HG03045 (cell line): ENCODE data around the gene BTG3.

Experiments used
- ATAC-seq: cut with Tn5 transposase; IDR thresholded peaks from one replicate; pipeline ENCODE4 v1.9.1; 2021; ENCODE audit warnings: mild to moderate bottlenecking, moderate library complexity; ENCODE audit not compliant: unreplicated experiment

The BTG3 gene, protein sequence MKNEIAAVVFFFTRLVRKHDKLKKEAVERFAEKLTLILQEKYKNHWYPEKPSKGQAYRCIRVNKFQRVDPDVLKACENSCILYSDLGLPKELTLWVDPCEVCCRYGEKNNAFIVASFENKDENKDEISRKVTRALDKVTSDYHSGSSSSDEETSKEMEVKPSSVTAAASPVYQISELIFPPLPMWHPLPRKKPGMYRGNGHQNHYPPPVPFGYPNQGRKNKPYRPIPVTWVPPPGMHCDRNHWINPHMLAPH

DNA sequence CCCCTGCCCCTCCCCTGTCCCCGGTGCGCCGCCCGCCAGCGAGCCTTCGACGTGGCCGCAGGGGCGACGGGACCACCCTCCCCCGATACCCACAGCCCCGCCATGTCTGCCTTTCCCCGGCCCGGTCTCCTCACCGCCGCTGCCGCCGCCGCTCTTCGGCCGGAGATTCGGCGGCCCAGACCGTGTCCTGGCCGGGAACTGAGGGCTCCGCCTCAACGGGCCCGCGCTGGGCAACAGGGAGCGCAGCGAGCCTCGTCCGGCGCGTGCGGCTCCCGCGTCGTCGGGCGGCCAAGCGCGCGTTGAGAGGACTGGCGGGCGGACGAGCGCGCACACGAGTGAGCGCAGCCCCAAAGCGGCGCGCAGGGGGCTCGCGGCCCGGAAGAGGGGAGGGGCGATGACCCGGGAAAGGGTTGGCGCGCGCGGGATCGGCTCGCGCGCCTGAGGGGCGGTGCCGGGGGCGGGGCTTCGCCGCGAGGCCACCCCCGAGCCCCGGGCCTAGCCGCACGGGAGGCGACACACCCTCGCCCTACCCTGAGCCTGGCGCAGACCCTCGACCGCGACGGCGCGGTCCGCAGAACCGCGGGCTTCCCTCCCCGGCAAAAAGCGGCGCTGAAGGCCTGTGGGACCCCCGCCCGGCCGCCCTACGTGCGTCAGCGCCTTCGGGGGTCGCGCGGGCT is at the start of gene BTG3:
Gene BTG3 (minus strand): TSS at position 337 of the 677 bp plus-strand sequence. CDS start 3,757 bp downstream, outside the sequence.
- peak; percentile 86 for ATAC-seq

DNA sequence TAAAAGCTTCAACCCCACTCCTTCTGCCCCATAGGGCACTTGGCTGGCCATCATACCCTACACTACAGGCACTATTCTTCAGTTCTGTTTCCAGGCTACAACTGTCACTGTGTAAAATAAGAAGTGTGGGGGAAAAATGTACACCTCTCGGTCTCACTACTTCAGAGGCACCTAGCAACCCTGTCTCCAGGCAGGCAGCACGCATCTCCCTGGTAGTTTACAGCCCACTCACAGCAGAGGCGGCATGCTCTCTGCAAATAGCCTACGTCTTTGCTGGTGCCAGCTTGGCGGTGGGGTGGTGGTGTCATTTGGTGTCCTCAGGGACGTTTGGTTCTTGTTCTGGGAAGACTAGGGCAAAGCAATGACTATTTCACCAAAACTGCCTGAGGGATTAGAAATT is 48.2 kb upstream of the BTG3 start:
- ATAC-seq: no peak

DNA sequence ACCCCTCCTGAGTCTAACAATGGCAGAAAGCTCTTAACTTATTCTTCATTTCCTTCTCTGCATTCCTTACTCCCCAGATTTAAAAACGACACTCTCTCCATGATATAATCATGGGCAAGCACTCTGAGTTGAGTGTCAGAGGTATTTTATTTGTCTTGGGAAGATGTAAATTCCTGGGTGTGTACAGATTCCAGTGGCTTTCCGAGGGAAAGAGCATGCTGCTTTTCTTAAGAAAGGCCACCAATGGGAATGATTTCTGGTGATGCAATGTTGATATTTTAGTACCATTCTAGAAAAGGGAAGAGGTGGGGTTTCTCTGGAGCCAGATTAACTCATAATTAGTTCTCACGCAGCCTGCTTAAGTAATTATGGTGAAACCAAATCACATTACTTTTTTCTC is 47.8 kb upstream of the BTG3 start:
- no peak for ATAC-seq

DNA sequence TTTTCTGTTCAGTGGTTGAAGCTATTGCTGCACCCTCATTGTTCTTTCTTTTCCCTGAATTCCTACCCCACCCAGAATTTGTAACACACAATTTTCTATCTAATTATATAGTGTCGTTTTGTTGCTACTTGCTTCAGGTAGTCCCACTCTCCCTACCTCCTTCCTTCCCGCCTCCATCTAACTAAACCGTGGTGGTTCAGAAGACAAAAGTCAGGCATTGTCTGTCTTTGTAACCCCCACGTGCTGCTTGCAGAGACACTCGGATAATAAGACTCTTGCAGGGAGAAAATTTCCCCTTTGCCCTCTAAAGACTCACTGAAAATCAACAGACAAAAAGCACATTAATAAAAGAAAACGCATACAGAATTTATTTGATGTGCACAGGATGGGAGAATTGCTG is 46.2 kb upstream of the BTG3 start:
- no peak for ATAC-seq

DNA sequence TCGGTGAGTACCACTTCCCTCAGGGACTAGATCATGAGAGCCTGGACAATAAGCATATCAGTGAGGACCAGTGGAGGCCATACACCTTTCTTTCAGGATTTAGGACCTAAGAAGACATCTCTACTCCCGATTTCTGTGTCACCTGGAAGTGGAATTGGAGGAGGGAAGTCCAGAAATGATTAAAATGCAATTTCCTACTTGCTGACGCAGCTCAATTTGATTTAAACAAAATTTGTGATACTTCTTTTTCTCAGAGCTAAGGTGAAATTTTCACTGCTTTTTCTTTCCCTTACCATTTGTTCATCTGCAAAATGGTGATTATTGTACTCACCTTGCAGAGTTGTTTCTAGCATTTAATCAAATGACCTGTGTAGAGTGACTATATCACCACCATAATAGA is 38.8 kb upstream of the BTG3 start:
- ATAC-seq: no peak

DNA sequence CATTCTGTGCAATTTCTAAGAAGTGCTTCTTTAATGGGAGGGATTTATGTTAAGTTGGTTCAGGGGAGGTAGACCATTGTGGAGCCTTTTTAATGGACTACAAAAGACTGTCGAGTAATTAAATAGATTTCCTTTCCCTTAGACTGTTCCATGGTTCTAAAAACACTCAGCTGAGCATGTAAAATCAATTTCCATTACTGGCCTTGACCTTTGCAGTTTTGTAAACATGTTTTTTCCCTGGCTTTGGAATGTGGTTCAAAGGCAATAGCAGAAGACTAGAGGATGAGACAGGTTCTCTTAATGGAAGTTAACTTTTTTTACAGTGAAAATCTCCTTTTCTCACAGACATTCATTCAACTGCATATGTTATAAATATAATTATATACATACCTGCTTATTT is 37.6 kb upstream of the BTG3 start:
- ATAC-seq: no peak

DNA sequence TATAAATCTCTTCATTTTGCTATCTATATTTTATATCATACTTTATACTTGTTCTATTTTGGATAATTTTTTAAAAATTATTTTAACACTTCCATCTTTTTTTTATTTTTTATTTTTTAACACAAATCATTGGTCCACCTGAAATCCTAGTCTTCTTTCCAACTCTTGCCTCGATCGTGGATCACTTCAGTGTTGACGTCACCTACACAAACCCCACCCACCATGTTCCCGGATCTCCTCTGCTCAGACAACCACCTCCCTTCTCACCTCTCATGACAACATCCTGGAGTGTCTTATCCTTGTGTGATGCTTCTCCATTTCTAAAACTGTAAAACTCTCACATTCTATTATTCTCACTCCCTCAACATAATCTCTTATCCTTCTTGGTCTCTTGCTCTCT is 34.1 kb upstream of the BTG3 start:
- ATAC-seq: no peak

DNA sequence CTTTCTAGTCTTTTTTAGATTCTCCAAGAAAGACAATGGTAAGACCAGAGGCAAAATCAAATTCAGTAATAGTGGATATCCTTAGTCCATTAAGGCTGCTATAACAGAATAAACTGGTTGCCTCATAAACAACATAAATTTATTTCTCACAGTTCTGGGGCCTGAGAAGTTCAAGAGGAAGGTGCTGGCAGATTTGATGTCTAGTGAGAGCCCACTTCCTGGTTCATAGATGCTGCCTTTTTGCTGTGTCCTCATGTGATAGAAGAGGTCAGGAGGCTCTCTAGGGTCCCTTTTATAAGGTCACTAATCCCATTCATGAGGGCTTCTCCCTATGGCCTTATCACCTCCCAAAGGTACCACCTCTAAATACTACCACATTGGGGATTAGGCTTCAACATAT is 31.5 kb upstream of the BTG3 start:
- no peak for ATAC-seq

DNA sequence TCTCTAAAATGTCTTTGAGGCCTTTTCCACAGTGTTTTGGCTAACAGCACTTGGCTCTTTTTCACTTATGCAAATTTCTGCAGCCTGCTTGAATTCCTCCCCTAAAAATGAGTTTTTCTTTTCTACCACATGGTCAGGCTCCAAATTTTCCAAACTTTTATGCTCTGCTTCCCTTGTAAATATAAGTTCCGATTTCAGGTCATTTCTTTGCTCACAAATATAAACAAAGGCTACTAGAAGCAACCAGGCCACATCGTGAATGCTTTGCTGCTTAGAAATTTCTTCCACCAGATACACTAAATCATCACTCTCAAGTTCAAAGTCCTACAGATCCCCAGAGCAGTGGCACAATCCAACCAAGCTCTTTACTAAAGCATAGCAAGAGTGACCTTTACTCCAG is 28.1 kb upstream of the BTG3 start:
- no peak for ATAC-seq

DNA sequence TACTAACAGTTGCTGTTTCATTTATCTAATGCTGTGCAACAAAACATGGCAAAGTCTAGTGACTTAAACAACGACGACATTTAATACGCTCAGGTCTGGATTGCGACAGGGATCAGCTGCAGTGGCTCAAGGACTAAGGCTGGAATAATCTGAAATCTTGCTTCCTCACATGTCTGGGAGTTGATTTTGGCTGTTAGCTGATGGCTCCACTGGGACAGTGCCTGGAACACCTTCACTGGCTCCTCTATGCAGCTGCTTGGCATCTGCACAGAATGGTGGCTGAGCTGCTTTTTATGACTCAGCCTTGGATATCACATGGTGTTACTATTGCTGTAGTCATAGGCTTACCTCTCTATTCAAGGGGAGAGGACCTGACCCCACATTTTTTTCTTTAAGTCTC is 24.0 kb upstream of the BTG3 start:
- no peak for ATAC-seq

DNA sequence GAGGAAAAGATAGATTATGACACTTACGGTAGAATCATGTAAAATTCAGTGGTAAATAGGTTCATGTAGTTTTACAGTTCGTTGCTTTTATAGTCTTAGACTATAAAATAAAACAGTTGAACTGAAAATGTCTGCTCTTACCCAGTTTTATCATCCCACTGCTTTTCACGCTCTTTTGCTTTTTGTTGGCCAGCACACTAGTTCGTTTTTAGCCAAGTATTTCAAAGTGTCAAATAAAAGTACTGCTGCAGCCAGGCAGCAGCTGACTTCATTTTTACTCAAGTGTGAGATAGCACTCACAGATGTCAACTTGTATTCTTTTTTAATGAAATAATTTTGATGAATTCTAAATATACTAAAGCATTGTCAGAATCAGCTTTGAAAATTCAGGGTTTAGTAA is 18.5 kb upstream of the BTG3 start:
- no peak for ATAC-seq

DNA sequence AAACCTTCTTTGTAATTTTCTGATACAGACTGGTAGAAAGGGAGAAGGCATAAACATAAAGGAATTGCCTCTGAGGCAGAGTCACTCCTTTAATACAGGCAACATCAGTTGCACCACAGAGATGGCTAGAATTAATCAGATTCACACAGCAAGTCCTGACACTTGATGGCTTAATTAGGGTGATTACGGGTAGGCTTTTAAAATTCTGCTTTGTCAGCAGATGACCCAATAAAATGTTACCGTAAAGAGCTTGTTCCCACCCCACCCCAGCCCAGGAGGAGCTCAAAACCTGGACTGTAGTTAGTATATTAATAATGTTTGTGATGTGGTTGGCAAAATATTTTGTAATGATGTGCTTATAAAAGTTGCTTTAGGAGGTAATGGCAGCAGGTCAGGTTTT is 9.3 kb upstream of the BTG3 start:
- no peak for ATAC-seq

DNA sequence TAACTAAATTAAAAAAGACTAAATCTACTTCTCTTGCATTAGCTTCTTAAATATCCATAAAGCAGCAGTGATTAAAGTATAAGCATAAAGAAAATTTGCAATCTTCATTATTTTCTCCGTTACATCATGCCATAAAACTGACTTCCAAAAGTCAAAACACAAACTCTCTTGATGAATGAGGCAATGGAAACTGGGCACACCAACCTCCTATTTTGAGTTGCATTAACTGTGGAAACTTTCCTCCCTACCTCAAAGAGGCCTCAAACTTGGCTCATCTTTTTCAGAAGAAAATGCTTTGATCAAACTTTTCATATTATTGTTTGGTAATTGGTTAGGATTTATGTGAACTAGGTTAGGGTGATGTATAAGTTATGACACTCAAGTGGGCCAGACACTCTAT is 4.1 kb upstream of the BTG3 start:
- ATAC-seq: no peak

DNA sequence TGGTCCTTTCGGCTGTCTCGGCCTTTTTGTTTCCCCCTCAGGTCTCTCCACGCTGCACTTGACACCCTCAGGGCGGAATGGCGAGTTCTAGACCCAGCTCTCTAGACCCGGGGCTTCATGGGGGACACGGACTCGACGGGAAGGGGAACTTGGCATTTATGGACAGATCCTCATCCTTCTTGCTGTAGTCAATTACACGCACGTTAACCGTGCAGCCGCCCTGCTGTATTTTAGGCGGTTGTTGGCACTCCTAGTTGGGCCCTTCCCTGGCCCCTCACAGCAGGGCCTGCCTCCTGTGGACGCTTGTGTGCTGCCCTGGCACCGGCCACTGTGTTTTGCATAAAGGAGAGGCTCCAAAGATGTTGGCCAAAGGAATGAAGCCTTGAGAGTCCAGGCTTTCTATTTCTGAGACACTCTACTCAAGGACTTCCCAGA is 558 bp upstream of the BTG3 start:
- no peak for ATAC-seq

DNA sequence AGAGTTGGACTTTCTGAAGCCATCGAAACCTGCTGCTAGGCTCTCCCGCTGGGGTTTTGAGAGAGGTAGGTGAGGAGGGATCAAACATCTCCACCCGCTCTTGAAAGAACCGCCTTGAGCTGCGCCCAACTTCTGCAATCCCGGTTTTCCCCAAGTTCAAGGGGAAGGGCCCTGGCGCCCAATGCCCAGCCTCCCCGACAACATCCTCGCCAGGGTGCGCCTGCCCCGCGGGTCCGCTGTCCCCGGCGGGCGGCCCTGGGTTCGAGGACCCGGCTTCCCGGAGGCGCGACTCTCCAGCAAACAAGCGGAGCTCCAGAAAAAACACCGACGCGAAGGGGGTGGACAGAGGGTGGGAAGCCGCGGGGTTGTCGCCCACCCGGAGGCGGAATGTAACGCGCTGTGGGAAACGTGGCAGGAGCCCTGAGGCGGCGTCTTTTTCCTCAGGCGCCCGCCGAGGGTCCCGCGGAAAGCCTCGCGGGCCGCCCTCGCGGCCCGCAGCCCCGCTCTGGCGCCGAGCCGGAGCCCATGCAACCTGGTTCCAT is 607 bp downstream of the BTG3 start:
- peak; percentile 13 for ATAC-seq

DNA sequence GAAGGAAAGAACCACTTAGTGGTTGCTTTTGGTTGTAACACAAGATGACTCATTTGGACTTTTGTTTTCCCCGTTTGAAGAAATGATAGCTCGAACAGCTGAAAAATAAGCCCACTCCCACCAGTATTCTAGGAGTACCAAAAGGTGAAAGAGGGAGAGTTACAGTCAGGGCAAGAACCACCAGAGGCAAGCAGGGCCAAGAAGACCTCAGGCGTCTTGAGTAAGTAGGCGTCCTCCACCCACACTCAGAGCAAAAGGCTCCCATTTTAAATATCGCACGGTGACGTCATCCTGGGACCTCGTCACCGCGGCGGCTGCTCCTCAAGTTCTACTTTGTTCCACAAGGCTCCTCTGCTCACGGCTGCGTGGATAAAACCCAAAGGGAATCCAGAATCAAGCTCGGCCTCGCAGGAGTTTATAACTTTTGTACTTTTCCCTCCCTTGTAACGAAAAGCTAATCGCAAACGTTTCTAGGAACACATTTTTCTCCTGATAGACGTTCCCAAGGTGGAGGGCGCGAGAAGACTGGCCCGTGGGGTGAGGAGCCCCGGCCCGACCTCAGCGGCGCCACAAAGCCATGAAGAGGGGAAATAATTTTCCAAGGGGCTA is 1.2 kb downstream of the BTG3 start:
- peak; percentile 68 for ATAC-seq

DNA sequence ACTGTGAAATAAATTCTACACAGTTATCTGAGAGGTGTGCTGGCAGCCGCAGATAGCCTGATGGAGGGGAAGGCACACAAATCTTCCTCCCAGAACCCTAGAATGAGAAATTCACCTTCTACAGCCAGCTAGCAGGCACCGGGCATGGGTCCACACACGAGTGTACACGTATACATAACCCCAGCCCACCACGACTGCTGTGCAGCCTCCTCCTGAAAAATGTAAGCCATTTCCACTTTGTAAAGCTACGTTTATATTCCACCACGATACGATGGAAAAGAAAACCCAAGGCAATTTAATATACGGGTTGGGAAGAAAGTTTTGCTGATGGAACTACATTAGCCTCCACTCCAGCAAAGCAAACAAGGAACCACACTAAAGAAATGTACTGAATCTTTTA is 1.8 kb downstream of the BTG3 start:
- ATAC-seq: no peak

DNA sequence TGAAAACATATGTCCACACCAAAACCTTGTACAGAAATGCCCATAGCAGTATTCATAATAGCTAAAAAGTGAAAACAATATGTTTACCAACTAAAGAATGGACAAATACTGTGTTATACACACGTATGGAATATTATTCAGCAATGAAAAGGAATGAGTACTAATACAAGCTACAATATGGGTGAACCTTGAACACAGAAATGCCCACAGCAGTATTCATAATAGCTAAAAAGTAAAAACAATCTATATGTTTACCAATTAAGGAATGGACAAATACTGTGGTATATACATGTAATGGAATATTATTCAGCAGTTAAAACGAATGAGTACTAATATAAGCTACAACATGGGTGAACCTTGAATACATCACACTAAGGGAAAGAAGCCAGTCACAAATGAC is 3.0 kb downstream of the BTG3 start:
- no peak for ATAC-seq

DNA sequence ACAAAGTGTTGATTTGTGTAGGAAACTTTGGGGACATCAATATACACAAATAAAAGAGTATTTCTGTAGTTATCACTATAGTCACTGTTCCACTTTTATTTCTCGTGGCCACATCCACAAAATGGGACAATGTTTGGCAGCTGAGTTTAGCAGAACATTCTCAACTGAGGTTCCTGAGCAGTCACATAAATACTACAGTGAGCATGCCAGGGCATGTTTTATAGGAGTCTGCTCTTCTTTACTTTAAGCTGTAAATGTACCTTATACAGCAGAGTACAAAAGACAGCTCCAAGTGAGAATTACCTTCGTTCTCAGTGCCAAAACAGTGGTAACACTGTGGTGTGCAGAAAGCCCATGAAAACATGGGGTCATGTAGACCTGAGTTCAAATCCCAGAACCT is 5.0 kb downstream of the BTG3 start:
- no peak for ATAC-seq

DNA sequence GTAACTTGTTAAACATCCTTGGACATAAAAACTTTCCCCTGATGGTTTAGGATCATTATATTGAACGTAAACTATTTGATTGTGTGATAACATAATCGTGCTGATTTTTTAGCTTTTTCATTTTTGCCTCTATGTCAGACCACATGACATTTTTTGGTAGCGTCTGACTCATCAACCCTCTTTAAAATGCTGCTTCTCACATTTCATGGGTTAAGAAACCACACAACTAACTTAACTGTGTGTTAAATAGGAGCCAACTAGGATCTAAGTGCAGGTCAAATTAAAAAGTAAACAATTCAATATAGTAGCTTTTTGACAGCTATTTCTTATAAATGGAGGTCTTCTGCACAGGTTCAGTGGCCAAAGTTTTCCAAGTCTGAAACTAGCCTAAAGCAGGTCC is 9.8 kb downstream of the BTG3 start:
- no peak for ATAC-seq

DNA sequence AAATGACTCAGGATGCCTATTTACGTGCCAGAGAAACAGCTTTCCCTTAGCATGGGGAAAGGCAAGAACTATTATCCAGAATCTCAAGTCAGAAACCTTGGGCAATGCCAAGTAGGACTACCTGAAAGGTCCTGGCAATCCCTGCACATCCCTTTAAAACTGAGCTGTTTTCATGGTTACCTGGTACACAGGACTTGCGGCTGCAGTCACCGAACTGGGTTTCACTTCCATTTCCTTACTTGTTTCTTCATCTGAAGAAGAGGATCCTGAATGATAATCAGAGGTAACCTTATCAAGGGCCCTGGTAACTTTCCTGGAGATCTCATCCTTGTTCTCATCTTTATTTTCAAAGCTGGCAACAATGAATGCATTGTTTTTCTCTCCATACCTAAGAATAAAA is 14.3 kb downstream of the BTG3 start:
- ATAC-seq: peak; percentile 70

DNA sequence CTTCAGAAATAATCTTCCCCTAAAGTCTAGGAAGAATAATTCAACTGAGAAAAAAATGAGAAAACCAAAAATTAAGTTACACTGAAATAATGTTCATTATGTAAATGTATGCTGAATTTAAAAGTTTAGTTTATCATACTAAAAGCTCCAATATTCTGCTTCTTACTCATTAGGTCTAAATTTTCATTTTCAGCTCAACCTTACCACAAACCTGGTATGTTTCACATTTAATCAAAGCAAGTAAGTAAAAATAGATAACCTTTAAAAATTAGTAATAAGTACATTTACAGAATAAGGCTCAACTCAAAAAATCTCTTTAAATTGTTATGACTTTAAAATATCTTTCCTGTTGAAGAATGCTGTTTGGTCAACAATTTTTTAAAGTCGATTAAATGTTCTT is 15.0 kb downstream of the BTG3 start:
- no peak for ATAC-seq
